Astrocyte of the spinal cord (primary cell): ENCODE data around the gene RETN.

Source experiments
- DNase-seq: peaks from one replicate; pipeline ENCODE4 v3.0.0; 2011; ENCODE audit warnings: low read depth, low spot score
- H3K4me3 ChIP-seq: 2 replicates; pipeline ENCODE4 v1.5.1; 2011; ENCODE audit warnings: low read depth, mild to moderate bottlenecking, low read length, moderate library complexity
- in situ Hi-C: cut with HindIII; loops from 2 replicates; pipeline ENCODE4 v1.10.0; 2017; ENCODE audit warnings: low sequenced_read_pairs
- TF ChIP-seq, protein P1 (sequence below): IDR thresholded peaks from 2 replicates; pipeline ENCODE4 v1.5.1; 2012; ENCODE audit warnings: low read depth, mild to moderate bottlenecking, low read length, inconsistent platforms

Gene RETN

DNA sequence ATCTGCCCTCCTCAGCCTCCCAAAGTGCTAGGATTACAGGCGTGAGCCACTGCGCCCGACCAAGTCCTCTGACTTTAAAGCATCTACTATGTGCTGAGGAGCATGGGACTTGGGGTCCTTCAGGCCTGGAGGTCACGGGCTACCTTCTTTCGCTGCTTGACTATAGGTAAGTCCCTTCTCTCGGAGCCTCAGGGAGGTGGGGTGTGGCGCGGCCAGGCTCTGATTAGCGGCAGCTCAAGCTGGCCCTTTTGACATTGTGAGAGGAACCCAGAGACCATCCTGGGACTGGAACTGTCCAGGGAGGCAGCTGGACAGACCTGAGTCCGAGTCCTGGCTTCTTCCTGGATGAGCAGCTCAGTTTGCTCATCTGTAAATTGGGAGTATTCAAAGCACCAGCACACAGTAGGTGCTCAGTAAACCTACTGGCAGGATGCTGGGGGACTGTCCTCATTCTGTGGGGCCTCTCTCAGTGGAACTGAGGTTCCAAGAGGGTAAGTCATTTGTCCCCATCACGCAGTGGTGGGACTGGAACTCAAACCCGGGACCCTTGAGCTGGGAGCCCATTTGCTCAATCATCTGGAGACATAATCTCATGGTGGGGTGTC lies 32.3 kb downstream of the RETN start:
- DNase-seq = no peak
- in situ Hi-C loops = no loop called here
- TF ChIP-seq, protein P1, sequence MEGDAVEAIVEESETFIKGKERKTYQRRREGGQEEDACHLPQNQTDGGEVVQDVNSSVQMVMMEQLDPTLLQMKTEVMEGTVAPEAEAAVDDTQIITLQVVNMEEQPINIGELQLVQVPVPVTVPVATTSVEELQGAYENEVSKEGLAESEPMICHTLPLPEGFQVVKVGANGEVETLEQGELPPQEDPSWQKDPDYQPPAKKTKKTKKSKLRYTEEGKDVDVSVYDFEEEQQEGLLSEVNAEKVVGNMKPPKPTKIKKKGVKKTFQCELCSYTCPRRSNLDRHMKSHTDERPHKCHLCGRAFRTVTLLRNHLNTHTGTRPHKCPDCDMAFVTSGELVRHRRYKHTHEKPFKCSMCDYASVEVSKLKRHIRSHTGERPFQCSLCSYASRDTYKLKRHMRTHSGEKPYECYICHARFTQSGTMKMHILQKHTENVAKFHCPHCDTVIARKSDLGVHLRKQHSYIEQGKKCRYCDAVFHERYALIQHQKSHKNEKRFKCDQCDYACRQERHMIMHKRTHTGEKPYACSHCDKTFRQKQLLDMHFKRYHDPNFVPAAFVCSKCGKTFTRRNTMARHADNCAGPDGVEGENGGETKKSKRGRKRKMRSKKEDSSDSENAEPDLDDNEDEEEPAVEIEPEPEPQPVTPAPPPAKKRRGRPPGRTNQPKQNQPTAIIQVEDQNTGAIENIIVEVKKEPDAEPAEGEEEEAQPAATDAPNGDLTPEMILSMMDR = no peak
- no peak overlapping the region for H3K4me3 ChIP-seq

DNA sequence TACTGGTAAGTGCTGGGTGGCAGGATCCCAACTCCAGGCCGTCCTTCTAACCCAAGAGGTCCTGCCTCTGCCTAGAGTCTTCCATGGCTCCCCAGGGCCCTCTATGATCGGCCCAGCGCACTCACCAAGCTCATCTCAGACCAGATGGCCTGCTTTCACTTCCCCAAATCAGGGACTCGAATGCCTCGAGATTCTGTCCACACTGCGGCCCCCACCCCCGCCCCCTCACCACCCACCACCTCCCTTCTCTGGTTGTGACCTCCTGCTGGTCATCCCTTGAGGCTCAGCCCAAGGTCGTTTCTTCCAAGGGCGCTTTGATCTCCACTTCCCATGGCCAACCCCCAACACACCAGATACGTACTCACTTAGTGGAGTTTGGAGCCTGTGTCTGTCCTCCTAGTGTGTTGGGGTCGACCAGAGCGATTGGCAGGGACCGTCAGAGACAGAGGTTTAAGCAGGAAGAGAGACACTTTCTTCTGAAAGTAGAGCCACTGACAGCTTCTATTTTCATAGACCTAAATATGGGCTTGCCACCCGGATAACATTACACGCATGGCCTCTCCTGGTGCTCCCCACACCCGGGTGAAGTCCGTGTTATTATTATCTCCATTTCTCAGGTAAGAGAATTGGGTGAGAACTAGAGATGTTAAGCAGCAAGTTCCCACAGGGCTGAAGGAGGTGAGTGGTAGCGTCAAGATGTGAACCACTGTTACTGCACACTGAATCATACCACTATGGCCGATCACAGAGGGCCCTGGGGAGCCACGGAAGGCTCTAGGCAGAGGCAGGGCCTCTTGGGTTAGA lies 33.0 kb downstream of the RETN start, which contains the start of gene FCER2:
Gene FCER2, minus strand, starts transcription at position 478 of the 804 bp plus-strand sequence. CDS start 2,371 bp downstream, outside the sequence.
- TF ChIP-seq, protein P1 = no peak
- in situ Hi-C loops = no loop called here
- no peak within 1 kb of the TSS for H3K4me3 ChIP-seq
- no peak for DNase-seq

DNA sequence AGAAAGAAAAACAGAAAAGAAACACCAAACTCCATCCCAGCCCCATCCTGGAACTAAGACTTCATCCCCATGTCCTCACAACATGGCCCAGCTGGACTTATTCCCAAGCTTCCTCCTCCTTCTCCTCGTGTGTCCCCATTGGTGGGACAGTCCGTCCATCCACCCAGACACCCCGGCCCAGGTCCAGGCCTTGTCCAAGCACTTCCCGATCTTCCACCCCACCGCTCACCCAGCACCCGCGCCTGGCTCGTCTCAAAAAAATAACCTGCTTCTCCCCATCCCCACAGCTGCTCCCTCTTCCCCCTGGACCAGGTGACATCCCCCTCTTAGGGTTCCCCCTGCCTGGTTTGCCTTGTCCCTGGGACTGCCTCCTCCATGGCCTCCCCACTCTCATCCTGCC lies 34.5 kb downstream of the RETN start:
- TF ChIP-seq, protein P1 = no peak
- DNase-seq = no peak
- no peak overlapping the region for H3K4me3 ChIP-seq
- in situ Hi-C loops = no loop called here

DNA sequence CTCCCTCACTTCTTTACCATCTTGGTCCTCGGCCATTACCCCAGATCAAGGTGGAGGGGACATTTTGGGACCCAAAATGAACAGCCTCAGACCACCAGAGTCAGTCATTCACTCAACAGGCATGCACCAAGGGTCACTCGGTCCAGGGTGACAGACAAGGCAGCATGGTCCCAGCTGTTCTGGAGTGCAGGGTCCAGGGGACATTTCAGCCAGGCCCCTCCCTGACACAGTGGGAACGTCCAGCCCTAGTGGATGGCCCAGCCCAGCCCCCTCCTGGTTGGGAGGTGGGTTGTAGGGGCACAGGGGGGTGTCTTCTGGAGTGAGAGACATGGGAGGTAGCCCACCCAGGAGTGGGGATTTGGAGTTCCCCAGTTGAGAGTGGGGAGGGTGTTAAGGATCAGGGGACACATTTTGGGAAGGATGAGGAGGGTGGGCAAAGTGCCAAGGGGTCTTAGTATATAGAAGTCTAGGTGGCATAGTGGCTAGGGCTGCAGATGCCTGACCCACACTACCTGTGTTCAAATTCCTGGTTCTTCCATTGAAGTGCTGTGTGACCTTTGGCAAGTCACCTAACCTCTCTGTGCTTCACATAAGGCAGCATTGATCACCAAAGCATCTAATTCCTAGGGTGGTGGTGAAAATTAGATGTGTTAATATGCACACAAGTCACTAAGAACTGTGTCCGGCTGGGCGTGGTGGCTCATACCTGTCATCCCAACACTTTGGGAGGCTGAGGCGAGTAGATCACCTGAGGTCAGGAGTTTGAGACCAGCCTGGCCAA lies 35.6 kb downstream of the RETN start:
- H3K4me3 ChIP-seq = no peak overlapping the region
- DNase-seq = no peak
- in situ Hi-C loops = no loop called here
- TF ChIP-seq, protein P1 = no peak

DNA sequence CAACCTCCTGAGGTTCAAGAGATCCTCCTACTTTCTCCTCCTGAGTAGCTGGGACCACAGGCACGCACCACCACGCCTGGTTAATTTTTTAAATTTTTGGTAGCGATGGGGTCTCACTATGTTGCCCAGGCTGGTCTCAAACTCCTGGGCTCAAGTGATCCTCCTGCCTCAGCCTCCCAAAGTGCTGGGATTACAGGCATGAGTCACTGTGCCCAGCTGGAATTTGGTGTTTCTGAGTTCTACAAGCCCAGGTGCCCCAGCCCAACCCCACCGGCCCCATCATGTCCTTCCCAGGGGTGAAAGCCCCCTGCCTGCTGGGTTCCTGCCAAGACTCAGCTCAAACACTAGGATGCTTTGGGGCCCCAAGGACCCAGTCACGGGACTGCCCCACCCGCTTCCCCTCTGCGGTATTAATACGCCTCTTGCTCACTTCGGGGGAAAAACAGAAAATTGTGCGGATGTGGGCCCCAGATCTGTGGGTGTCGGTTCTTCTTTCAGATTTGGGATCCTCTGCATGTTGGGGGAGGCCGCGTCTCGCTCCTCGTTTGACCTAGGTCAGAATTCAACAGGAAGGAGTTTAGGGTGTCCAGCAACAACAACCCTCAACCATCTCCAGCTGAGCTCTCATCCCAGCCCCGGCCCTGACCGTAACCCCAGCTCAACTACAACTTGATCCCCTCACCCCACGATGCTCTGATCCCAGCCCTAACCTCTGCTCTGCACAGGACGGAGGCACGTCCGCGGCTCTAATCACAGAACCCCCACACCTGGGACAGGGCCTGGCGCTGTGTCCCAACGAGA lies 36.7 kb downstream of the RETN start:
- in situ Hi-C loops = no loop called here
- no peak for DNase-seq
- TF ChIP-seq, protein P1 = no peak
- H3K4me3 ChIP-seq = no peak overlapping the region
